Esophagus muscularis mucosa (tissue), 3 donors: ENCODE measurements around the gene BCL2L13.

Source experiments
- POLR2A ChIP-seq: fragments of 450-650 bp; IDR thresholded peaks from one replicate; pipeline ENCODE4 v1.6.1; 2017; ENCODE audit warnings: antibody characterized with exemption, moderate library complexity, mild to moderate bottlenecking, low read depth
- POLR2AphosphoS5 ChIP-seq, 2 donors: sonication (generic); formaldehyde crosslinking; IDR thresholded peaks; one replicate each; pipeline ENCODE4 v1.6.1; 2017; ENCODE audit warnings: antibody characterized with exemption in 2 of 2
- TF ChIP-seq, protein P1 (sequence below), 3 experiments: fragments of 200-600 bp in 2 of 3; fragments of 450-650 bp in 1 of 3; sonication (generic) in 2 of 3; IDR thresholded peaks; one replicate each; pipeline ENCODE4 v1.5.1; 2017 to 2019; ENCODE audit warnings: antibody characterized with exemption in 3 of 3, mild to moderate bottlenecking in 2 of 3, moderate library complexity in 1 of 3

DNA sequence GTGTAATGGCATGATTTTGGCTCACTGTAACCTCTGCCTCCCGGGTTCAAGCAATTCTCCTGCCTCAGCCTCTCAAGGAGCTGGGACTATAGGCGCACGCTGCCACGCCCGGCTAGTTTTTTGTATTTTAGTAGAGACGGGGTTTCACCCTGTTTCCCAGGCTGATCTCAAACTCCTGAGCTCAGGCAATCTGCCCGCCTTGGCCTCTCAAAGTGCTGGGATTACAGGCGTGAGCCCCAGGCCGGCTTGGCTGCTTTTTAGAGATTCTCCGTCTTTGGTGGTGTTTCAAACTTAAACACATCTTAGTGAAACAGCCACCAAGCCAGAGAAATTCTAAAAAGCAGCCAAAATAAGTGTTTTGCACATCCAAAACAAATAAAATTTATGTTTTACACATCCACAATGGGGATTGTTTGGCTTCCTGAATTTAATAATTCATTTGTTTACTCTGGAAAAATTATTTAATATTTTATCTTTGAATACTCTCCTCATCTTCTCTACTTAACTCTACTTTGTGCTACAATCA lies 18.4 kb downstream of the BCL2L13 start:
- TF ChIP-seq, protein P1, sequence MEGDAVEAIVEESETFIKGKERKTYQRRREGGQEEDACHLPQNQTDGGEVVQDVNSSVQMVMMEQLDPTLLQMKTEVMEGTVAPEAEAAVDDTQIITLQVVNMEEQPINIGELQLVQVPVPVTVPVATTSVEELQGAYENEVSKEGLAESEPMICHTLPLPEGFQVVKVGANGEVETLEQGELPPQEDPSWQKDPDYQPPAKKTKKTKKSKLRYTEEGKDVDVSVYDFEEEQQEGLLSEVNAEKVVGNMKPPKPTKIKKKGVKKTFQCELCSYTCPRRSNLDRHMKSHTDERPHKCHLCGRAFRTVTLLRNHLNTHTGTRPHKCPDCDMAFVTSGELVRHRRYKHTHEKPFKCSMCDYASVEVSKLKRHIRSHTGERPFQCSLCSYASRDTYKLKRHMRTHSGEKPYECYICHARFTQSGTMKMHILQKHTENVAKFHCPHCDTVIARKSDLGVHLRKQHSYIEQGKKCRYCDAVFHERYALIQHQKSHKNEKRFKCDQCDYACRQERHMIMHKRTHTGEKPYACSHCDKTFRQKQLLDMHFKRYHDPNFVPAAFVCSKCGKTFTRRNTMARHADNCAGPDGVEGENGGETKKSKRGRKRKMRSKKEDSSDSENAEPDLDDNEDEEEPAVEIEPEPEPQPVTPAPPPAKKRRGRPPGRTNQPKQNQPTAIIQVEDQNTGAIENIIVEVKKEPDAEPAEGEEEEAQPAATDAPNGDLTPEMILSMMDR (IDR thresholded peaks at IDR 0.05) = no peak
- TF ChIP-seq POLR2A (no peak), POLR2AphosphoS5 (IDR thresholded peaks at IDR 0.05) (no peak)
